IMR-90 (cell line): ENCODE measurements around the gene CLDN14.

Experiments
- BHLHE40 ChIP-seq: fragments of 150-350 bp; IDR thresholded peaks from 2 replicates; pipeline ENCODE4 v1.6.1; 2016; ENCODE audit warnings: mild to moderate bottlenecking, low read depth, low read length
- CTCF ChIP-seq: conservative IDR thresholded peaks from 2 replicates; pipeline ENCODE4 v1.5.1; 2012; ENCODE audit warnings: mild to moderate bottlenecking, low read depth, low read length, improper control_type of control experiment
- ELK1 ChIP-seq: fragments of 150-350 bp; IDR thresholded peaks from 2 replicates; pipeline ENCODE4 v1.6.1; 2016; ENCODE audit warnings: low read depth, mild to moderate bottlenecking, low read length, moderate library complexity, borderline replicate concordance
- FOS ChIP-seq: fragments of 150-350 bp; IDR thresholded peaks from 2 replicates; pipeline ENCODE4 v1.6.1; 2016; ENCODE audit warnings: low read depth, low read length
- NFE2L2 ChIP-seq: fragments of 150-350 bp; IDR thresholded peaks from 2 replicates; pipeline ENCODE4 v1.6.1; 2016; ENCODE audit warnings: low read depth, mild to moderate bottlenecking, low read length
- POLR2A ChIP-seq: IDR thresholded peaks from 2 replicates; pipeline ENCODE4 v1.6.1; 2012; ENCODE audit warnings: mild to moderate bottlenecking, low read depth, low read length
- RAD21 ChIP-seq: IDR thresholded peaks from 2 replicates; pipeline ENCODE4 v1.6.1; 2012; ENCODE audit warnings: low read length, improper control_type of control experiment
- SMC3 ChIP-seq: fragments of 150-350 bp; IDR thresholded peaks from 2 replicates; pipeline ENCODE4 v1.6.1; 2016; ENCODE audit warnings: low read depth, mild to moderate bottlenecking, antibody characterized with exemption, low read length, moderate library complexity
- USF2 ChIP-seq: fragments of 150-350 bp; IDR thresholded peaks from 2 replicates; pipeline ENCODE4 v1.6.1; 2017; ENCODE audit warnings: mild to moderate bottlenecking, antibody characterized with exemption, low read length, low read depth

GRCh38 chr21:36508948-36509347 lies 29.0 kb upstream of the CLDN14 start:
- TF ChIP-seq BHLHE40: no peak
- no peak for TF ChIP-seq FOS
- TF ChIP-seq CTCF: no peak
- TF ChIP-seq POLR2A: no peak
- no peak for TF ChIP-seq USF2
- TF ChIP-seq ELK1: no peak
- no peak for TF ChIP-seq SMC3
- TF ChIP-seq RAD21: no peak
- TF ChIP-seq NFE2L2: no peak
